GM19099 (cell line): ENCODE results near the gene EDEM2.

Experiments used
- POLR2A ChIP-seq: IDR thresholded peaks from 3 replicates; pipeline ENCODE4 v1.6.1; 2011; ENCODE audit warnings: low read depth; ENCODE audit not compliant: insufficient read length; ENCODE audit errors: extremely low read depth

EDEM2 gene

GRCh38 chr20:35146920-35147574, at the start of gene EDEM2:
Gene EDEM2, minus strand, starts transcription at chr20:35147336. Its CDS starts 78 bp downstream, at chr20:35147258.
- TF ChIP-seq POLR2A, result peak; percentile 90

GRCh38 chr20:35196313-35196712, 49.2 kb upstream of the EDEM2 start:
- no peak for TF ChIP-seq POLR2A

- TF ChIP-seq POLR2A, result no peak
Observed at GRCh38 chr20:35192118-35192872, 45.2 kb upstream of the EDEM2 start.

GRCh38 chr20:35191419-35192117, 44.4 kb upstream of the EDEM2 start:
- TF ChIP-seq POLR2A, result no peak

- TF ChIP-seq POLR2A, result no peak
Observed at GRCh38 chr20:35190556-35190955, 43.4 kb upstream of the EDEM2 start.

GRCh38 chr20:35187584-35188190, 40.6 kb upstream of the EDEM2 start:
- no peak for TF ChIP-seq POLR2A

- no peak for TF ChIP-seq POLR2A
Observed at GRCh38 chr20:35181731-35182130, 34.6 kb upstream of the EDEM2 start.

GRCh38 chr20:35180266-35180665, 33.1 kb upstream of the EDEM2 start:
- TF ChIP-seq POLR2A, result no peak

GRCh38 chr20:35179292-35180212, 32.4 kb upstream of the EDEM2 start:
- no peak for TF ChIP-seq POLR2A

- no peak for TF ChIP-seq POLR2A
Observed at GRCh38 chr20:35176132-35176531, 29.0 kb upstream of the EDEM2 start.

GRCh38 chr20:35174458-35175216, 27.5 kb upstream of the EDEM2 start:
- TF ChIP-seq POLR2A, result no peak

- no peak for TF ChIP-seq POLR2A
Observed at GRCh38 chr20:35173576-35174192, 26.5 kb upstream of the EDEM2 start.

- TF ChIP-seq POLR2A, result no peak
Observed at GRCh38 chr20:35172434-35172806, 25.3 kb upstream of the EDEM2 start.
